Measurements from ENCODE around the gene DPH3.

DNA sequence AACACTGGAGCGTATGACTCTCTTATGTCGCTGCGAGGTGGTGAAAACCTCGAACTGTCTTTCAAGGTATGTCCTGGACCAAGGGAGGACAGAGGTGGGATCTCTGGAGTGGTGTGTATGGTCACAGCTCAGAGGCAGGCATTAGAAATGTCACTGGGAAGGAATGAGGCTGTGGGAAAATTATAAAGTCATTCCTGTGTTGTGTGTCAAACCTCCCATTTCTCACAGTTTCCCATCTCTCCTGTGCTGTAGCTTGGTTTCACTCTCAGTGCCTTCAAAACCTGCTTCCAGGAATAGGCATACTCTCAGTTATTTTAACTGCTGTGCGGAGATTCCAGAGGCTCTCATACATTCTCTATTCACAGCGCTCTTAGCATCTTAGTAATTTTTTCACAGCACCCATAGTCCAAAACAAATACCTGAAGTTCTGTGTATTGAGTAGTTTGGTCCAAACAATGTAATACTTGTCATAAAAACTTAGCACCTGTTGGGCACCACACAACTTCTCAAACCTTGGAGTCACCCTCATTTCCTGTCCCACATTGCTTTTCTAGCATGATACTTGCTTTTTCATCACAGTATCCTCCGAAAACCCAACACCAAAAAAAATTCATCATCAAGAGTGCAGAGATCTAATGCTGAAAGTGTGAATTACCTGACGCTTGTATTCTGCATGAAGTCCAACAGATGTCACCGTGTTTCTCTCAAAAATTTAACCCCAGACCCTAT, 53.4 kb downstream of the DPH3 start:
- TF ChIP-seq, protein P1, sequence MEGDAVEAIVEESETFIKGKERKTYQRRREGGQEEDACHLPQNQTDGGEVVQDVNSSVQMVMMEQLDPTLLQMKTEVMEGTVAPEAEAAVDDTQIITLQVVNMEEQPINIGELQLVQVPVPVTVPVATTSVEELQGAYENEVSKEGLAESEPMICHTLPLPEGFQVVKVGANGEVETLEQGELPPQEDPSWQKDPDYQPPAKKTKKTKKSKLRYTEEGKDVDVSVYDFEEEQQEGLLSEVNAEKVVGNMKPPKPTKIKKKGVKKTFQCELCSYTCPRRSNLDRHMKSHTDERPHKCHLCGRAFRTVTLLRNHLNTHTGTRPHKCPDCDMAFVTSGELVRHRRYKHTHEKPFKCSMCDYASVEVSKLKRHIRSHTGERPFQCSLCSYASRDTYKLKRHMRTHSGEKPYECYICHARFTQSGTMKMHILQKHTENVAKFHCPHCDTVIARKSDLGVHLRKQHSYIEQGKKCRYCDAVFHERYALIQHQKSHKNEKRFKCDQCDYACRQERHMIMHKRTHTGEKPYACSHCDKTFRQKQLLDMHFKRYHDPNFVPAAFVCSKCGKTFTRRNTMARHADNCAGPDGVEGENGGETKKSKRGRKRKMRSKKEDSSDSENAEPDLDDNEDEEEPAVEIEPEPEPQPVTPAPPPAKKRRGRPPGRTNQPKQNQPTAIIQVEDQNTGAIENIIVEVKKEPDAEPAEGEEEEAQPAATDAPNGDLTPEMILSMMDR (optimal IDR thresholded peaks at IDR 0.05 in 1 of 3, IDR thresholded peaks at IDR 0.05 in 1 of 3, conservative IDR thresholded peaks at IDR 0.05 in 1 of 3; ENCODE audit: extremely low read depth in 1 of 3, insufficient read depth in 2 of 3, low read length in 3 of 3) = no peak
- TF ChIP-seq EZH2 (IDR thresholded peaks at IDR 0.05; ENCODE audit: low read length) = no peak
